Measurements from ENCODE around the gene PRMT7. TPM values are rescaled to one million over a fixed set of nuclear protein-coding genes. Genes with fewer than 3 reads are reported as not detected.

Gene PRMT7
- total RNA-seq, 1 experiment from 2014 or later, result 47.5 TPM

- Histone ChIP-seq H2AFZ (no peak overlapping the region), H3K4me1 (replicated peaks; ENCODE audit: insufficient read depth) (no peaks in the 10 kb centered on the region), H3K9me3 (ENCODE audit: insufficient read depth, low read depth) (no peaks in the 10 kb centered on the region), H3K9me2 (ENCODE audit: insufficient read depth) (no peaks in the 10 kb centered on the region), H4K20me1 (ENCODE audit: insufficient read depth) (no peaks in the 10 kb centered on the region), H3K27me3 (ENCODE audit: insufficient read depth, low read depth) (no peaks in the 10 kb centered on the region), H3K36me3 (ENCODE audit: low read depth) (no peaks in the 10 kb centered on the region), H3K27ac (no peak overlapping the region), H3K79me2 (ENCODE audit: low read depth) (no peaks in the 10 kb centered on the region), H3K4me2 (no peak overlapping the region), H3K4me3 (no peak overlapping the region), H3F3A (ENCODE audit: insufficient read depth, low read depth) (no peaks in the 10 kb centered on the region)
- CTCF ChIA-PET, result interaction anchor here (0.8 to 1.1 kb wide), 2 partner anchors 50 to 114 kb away, joined by 4 to 5 read pairs; no protein-coding TSS in a partner anchor
- POLR2A ChIA-PET (ENCODE audit: unreplicated experiment), result interaction anchor here (0.6 kb wide), 1 partner anchor 102 kb away, joined by 3 read pairs; no protein-coding TSS in a partner anchor
- DNase-seq, result peak in 1 of 2 experiments; percentile 43
- BruUV-seq (replicated peaks), result no TSS peak
- TF ChIP-seq, protein P1, sequence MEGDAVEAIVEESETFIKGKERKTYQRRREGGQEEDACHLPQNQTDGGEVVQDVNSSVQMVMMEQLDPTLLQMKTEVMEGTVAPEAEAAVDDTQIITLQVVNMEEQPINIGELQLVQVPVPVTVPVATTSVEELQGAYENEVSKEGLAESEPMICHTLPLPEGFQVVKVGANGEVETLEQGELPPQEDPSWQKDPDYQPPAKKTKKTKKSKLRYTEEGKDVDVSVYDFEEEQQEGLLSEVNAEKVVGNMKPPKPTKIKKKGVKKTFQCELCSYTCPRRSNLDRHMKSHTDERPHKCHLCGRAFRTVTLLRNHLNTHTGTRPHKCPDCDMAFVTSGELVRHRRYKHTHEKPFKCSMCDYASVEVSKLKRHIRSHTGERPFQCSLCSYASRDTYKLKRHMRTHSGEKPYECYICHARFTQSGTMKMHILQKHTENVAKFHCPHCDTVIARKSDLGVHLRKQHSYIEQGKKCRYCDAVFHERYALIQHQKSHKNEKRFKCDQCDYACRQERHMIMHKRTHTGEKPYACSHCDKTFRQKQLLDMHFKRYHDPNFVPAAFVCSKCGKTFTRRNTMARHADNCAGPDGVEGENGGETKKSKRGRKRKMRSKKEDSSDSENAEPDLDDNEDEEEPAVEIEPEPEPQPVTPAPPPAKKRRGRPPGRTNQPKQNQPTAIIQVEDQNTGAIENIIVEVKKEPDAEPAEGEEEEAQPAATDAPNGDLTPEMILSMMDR (conservative IDR thresholded peaks at IDR 0.05), result peak; percentile 66
- TF ChIP-seq EZH2 (IDR thresholded peaks at IDR 0.05; ENCODE audit: low read depth), result no peak
- intact Hi-C loops (cut with micrococcal nuclease; ENCODE audit: unreplicated experiment), result loop anchor here (1.0 to 2.0 kb wide), 2 partner anchors 48 to 114 kb away; no protein-coding TSS in a partner anchor
Observed at GRCh38 chr16:68396481-68396880, 85.7 kb downstream of the PRMT7 start.

GRCh38 chr16:68397710-68398201, 86.9 kb downstream of the PRMT7 start:
- intact Hi-C loops (cut with micrococcal nuclease; ENCODE audit: unreplicated experiment), result loop anchor here (2.0 kb wide), 1 partner anchor 47 kb away; no protein-coding TSS in a partner anchor
- no peak overlapping the region for H3K4me3 ChIP-seq
- H3K27ac ChIP-seq, result no peak overlapping the region
- no peak overlapping the region for H2AFZ ChIP-seq
- H4K20me1 ChIP-seq (ENCODE audit: insufficient read depth), result no peaks in the 10 kb centered on the region
- no peak for TF ChIP-seq EZH2 (IDR thresholded peaks at IDR 0.05; ENCODE audit: low read depth)
- TF ChIP-seq, protein P1 (conservative IDR thresholded peaks at IDR 0.05), result no peak
- CTCF ChIA-PET, result interaction anchor here (0.6 to 1.1 kb wide), 3 partner anchors 17 to 112 kb away, joined by 3 to 5 read pairs (median 5); no protein-coding TSS in a partner anchor
- no peaks in the 10 kb centered on the region for H3K9me2 ChIP-seq (ENCODE audit: insufficient read depth)
- H3K27me3 ChIP-seq (ENCODE audit: insufficient read depth, low read depth), result no peaks in the 10 kb centered on the region
- no peak overlapping the region for H3K4me2 ChIP-seq
- H3K36me3 ChIP-seq (ENCODE audit: low read depth), result no peaks in the 10 kb centered on the region
- BruUV-seq (replicated peaks), result no TSS peak
- POLR2A ChIA-PET (ENCODE audit: unreplicated experiment), result interaction anchor here (0.7 kb wide), 1 partner anchor 136 kb away, joined by 3 read pairs; no protein-coding TSS in a partner anchor
- H3F3A ChIP-seq (ENCODE audit: insufficient read depth, low read depth), result no peaks in the 10 kb centered on the region
- H3K9me3 ChIP-seq (ENCODE audit: insufficient read depth, low read depth), result no peaks in the 10 kb centered on the region
- peaks cover 9% of the 10 kb centered on the region; the same call in 1 of the 2 replicates for H3K4me1 ChIP-seq (replicated peaks; ENCODE audit: insufficient read depth)
- H3K79me2 ChIP-seq (ENCODE audit: low read depth), result no peaks in the 10 kb centered on the region
- DNase-seq, result no peak

GRCh38 chr16:68399456-68399855, 88.6 kb downstream of the PRMT7 start:
- Histone ChIP-seq H3K4me1 (replicated peaks; ENCODE audit: insufficient read depth) (peaks cover 9% of the 10 kb centered on the region; the same call in 1 of the 2 replicates), H3K79me2 (ENCODE audit: low read depth) (no peaks in the 10 kb centered on the region), H3K27me3 (ENCODE audit: insufficient read depth, low read depth) (no peaks in the 10 kb centered on the region), H3K4me3 (no peak overlapping the region), H3K4me2 (no peak overlapping the region), H3K36me3 (ENCODE audit: low read depth) (no peaks in the 10 kb centered on the region), H3K27ac (no peak overlapping the region), H3K9me2 (ENCODE audit: insufficient read depth) (no peaks in the 10 kb centered on the region), H3F3A (ENCODE audit: insufficient read depth, low read depth) (no peaks in the 10 kb centered on the region), H4K20me1 (ENCODE audit: insufficient read depth) (no peaks in the 10 kb centered on the region), H2AFZ (no peak overlapping the region), H3K9me3 (ENCODE audit: insufficient read depth, low read depth) (no peaks in the 10 kb centered on the region)
- intact Hi-C loops (cut with micrococcal nuclease; ENCODE audit: unreplicated experiment), result no loop called here
- DNase-seq, result no peak
- ChIA-PET POLR2A (ENCODE audit: unreplicated experiment) (no interaction called here), CTCF (no interaction called here)
- no TSS peak for BruUV-seq (replicated peaks)
- TF ChIP-seq, protein P1 (conservative IDR thresholded peaks at IDR 0.05), result no peak
